Activated T-helper 1 cell treated with Interleukin-2 at 50 U/mL for 16 hours (primary cell): ENCODE results near the gene RANGAP1.
"Not testable (repeated sequence)": the region's sequence is repeated elsewhere in the genome, so short reads cannot be mapped to it uniquely, and the experiment has no call there.

Experiments used
- DNase-seq: peaks from one replicate; pipeline ENCODE4 v3.0.0-alpha.2; 2020; ENCODE audit warnings: low read depth

RANGAP1 gene

GRCh38 chr22:41260871-41261270 lies 25.1 kb downstream of the RANGAP1 start:
- DNase-seq = no peak

GRCh38 chr22:41259756-41260155 lies 26.2 kb downstream of the RANGAP1 start:
- not testable (repeated sequence) for DNase-seq

- no peak for DNase-seq
Measured at GRCh38 chr22:41257696-41258095, 28.3 kb downstream of the RANGAP1 start.

- no peak for DNase-seq
Measured at GRCh38 chr22:41256254-41257253, 29.4 kb downstream of the RANGAP1 start.

GRCh38 chr22:41254230-41254629 lies 31.8 kb downstream of the RANGAP1 start:
- no peak for DNase-seq

GRCh38 chr22:41252365-41252764 lies 33.6 kb downstream of the RANGAP1 start:
- no peak for DNase-seq

- no peak for DNase-seq
Measured at GRCh38 chr22:41250127-41250526, 35.9 kb downstream of the RANGAP1 start.

- DNase-seq = no peak
Measured at GRCh38 chr22:41249442-41249841, 36.5 kb downstream of the RANGAP1 start.

GRCh38 chr22:41248758-41249157 lies 37.2 kb downstream of the RANGAP1 start:
- no peak for DNase-seq

- no peak for DNase-seq
Measured at GRCh38 chr22:41248314-41248713, 37.7 kb downstream of the RANGAP1 start.

- no peak for DNase-seq
Measured at GRCh38 chr22:41247703-41248102, 38.3 kb downstream of the RANGAP1 start.

- DNase-seq = no peak
Measured at GRCh38 chr22:41245917-41246499, 40.0 kb downstream of the RANGAP1 start.

GRCh38 chr22:41243361-41243760 lies 42.6 kb downstream of the RANGAP1 start:
- no peak for DNase-seq

- no peak for DNase-seq
Measured at GRCh38 chr22:41242396-41243117, 43.4 kb downstream of the RANGAP1 start.

- no peak for DNase-seq
Measured at GRCh38 chr22:41241133-41241676, 44.8 kb downstream of the RANGAP1 start.

GRCh38 chr22:41240377-41241132 lies 45.4 kb downstream of the RANGAP1 start, which contains the start of gene CHADL:
CHADL (minus strand) TSS chr22:41240931; CDS start chr22:41240881, 50 bp downstream.
- no peak for DNase-seq

- DNase-seq = no peak
Measured at GRCh38 chr22:41239443-41240128, 46.4 kb downstream of the RANGAP1 start.

- no peak for DNase-seq
Measured at GRCh38 chr22:41238570-41239442, 47.2 kb downstream of the RANGAP1 start.

- peak; percentile 74 for DNase-seq
Measured at GRCh38 chr22:41237707-41238569, 48.0 kb downstream of the RANGAP1 start.
